ENCODE measurements around the gene FAM76B. TPM values are rescaled to one million over a fixed set of nuclear protein-coding genes. Genes with fewer than 3 reads are reported as not detected.

Gene FAM76B
- total and polyA plus RNA-seq, 2 of the 13 experiments (the other 11 are each of a cell fraction or from before 2014, with no cell fraction given) = 20.2 to 24.2 TPM

DNA sequence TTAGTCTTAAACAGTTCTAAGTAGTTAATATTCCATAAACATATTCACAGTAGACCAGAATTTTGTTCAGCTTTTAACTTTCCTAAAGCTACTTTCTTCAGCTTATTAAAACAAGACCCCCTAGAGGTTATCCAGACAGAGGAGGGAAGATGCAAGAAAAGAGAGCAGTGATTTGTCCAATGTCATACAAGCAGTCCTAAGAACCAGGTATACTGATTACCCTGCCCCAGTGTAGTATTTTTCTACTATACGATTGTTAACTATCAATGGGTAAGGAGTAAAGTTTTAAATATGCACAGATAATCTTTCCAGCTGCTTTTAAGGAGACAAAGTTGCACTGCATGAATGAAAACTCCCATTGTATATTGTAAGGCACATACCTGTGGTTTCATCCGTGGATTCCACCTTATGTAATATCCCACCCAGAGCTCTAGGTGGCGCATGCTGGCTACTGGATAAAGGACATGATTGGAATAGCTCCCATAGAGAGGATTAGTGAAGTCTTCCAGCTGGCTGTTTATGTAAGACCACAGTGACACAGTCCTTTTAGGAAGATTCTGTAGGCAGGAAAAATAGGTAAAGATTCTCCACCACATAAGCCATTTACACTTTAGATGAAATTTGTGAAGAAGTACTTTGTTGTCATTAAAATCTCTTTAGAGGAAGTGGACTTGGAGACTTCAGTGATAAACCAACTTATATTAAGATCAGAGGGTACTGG, 46.3 kb upstream of the FAM76B start (continued):
- TF ChIP-seq, protein P1, sequence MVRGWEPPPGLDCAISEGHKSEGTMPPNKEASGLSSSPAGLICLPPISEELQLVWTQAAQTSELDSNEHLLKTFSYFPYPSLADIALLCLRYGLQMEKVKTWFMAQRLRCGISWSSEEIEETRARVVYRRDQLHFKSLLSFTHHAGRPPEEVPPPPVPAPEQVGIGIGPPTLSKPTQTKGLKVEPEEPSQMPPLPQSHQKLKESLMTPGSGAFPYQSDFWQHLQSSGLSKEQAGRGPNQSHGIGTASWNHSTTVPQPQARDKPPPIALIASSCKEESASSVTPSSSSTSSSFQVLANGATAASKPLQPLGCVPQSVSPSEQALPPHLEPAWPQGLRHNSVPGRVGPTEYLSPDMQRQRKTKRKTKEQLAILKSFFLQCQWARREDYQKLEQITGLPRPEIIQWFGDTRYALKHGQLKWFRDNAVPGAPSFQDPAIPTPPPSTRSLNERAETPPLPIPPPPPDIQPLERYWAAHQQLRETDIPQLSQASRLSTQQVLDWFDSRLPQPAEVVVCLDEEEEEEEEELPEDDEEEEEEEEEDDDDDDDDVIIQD (CRISPR knock-in tag; IDR thresholded peaks at IDR 0.05; ENCODE audit: low read depth) = 0 out of 2 replicates have a peak, but pooled peaks have one; percentile 35
- TF ChIP-seq, protein P2, sequence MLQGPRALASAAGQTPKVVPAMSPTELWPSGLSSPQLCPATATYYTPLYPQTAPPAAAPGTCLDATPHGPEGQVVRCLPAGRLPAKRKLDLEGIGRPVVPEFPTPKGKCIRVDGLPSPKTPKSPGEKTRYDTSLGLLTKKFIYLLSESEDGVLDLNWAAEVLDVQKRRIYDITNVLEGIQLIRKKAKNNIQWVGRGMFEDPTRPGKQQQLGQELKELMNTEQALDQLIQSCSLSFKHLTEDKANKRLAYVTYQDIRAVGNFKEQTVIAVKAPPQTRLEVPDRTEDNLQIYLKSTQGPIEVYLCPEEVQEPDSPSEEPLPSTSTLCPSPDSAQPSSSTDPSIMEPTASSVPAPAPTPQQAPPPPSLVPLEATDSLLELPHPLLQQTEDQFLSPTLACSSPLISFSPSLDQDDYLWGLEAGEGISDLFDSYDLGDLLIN (CRISPR knock-in tag; IDR thresholded peaks at IDR 0.05; ENCODE audit: borderline replicate concordance) = no peak
- no peak for TF ChIP-seq ZNF672 (CRISPR knock-in tag; IDR thresholded peaks at IDR 0.05)
- TF ChIP-seq, protein P3, sequence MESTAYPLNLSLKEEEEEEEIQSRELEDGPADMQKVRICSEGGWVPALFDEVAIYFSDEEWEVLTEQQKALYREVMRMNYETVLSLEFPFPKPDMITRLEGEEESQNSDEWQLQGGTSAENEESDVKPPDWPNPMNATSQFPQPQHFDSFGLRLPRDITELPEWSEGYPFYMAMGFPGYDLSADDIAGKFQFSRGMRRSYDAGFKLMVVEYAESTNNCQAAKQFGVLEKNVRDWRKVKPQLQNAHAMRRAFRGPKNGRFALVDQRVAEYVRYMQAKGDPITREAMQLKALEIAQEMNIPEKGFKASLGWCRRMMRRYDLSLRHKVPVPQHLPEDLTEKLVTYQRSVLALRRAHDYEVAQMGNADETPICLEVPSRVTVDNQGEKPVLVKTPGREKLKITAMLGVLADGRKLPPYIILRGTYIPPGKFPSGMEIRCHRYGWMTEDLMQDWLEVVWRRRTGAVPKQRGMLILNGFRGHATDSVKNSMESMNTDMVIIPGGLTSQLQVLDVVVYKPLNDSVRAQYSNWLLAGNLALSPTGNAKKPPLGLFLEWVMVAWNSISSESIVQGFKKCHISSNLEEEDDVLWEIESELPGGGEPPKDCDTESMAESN (CRISPR knock-in tag; conservative IDR thresholded peaks at IDR 0.05) = no peak
- TF ChIP-seq, protein P4, sequence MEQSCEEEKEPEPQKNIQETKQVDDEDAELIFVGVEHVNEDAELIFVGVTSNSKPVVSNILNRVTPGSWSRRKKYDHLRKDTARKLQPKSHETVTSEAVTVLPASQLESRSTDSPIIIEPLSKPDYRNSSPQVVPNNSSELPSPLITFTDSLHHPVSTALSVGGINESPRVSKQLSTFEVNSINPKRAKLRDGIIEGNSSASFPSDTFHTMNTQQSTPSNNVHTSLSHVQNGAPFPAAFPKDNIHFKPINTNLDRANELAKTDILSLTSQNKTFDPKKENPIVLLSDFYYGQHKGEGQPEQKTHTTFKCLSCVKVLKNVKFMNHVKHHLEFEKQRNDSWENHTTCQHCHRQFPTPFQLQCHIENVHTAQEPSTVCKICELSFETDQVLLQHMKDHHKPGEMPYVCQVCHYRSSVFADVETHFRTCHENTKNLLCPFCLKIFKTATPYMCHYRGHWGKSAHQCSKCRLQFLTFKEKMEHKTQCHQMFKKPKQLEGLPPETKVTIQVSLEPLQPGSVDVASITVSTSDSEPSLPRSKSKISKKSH (CRISPR knock-in tag; IDR thresholded peaks at IDR 0.05; ENCODE audit: borderline replicate concordance) = no peak
- peak; percentile 95 for TF ChIP-seq STAG1 (CRISPR knock-in tag; IDR thresholded peaks at IDR 0.05)
- TF ChIP-seq, protein P5, sequence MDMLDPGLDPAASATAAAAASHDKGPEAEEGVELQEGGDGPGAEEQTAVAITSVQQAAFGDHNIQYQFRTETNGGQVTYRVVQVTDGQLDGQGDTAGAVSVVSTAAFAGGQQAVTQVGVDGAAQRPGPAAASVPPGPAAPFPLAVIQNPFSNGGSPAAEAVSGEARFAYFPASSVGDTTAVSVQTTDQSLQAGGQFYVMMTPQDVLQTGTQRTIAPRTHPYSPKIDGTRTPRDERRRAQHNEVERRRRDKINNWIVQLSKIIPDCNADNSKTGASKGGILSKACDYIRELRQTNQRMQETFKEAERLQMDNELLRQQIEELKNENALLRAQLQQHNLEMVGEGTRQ (IDR thresholded peaks at IDR 0.05; ENCODE audit: low read depth, low read length) = no peak
- TF ChIP-seq, protein P5 (CRISPR knock-in tag; IDR thresholded peaks at IDR 0.05; ENCODE audit: borderline replicate concordance) = no peak
- TF ChIP-seq PITX1 (CRISPR knock-in tag; IDR thresholded peaks at IDR 0.05) = peak; percentile 82
- no peak for TF ChIP-seq ZNF225 (CRISPR knock-in tag; IDR thresholded peaks at IDR 0.05)
- TF ChIP-seq, protein P6, sequence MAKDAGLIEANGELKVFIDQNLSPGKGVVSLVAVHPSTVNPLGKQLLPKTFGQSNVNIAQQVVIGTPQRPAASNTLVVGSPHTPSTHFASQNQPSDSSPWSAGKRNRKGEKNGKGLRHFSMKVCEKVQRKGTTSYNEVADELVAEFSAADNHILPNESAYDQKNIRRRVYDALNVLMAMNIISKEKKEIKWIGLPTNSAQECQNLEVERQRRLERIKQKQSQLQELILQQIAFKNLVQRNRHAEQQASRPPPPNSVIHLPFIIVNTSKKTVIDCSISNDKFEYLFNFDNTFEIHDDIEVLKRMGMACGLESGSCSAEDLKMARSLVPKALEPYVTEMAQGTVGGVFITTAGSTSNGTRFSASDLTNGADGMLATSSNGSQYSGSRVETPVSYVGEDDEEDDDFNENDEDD (CRISPR knock-in tag; IDR thresholded peaks at IDR 0.05; ENCODE audit: borderline replicate concordance) = no peak
- 0 out of 2 replicates have a peak, but pooled peaks have one; percentile 19 for TF ChIP-seq ERF (CRISPR knock-in tag; IDR thresholded peaks at IDR 0.05)
- TF ChIP-seq MTF2 (CRISPR knock-in tag; IDR thresholded peaks at IDR 0.05; ENCODE audit: borderline replicate concordance) = no peak
- TF ChIP-seq, protein P7, sequence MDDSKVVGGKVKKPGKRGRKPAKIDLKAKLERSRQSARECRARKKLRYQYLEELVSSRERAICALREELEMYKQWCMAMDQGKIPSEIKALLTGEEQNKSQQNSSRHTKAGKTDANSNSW (CRISPR knock-in tag; IDR thresholded peaks at IDR 0.05; ENCODE audit: borderline replicate concordance) = no peak
- no peak for TF ChIP-seq NFKBIZ (CRISPR knock-in tag; IDR thresholded peaks at IDR 0.05)
- TF ChIP-seq ZNF205 (CRISPR knock-in tag; IDR thresholded peaks at IDR 0.05) = no peak
- no peak for TF ChIP-seq ZMYM2 (CRISPR knock-in tag; IDR thresholded peaks at IDR 0.05)
- TF ChIP-seq ZBTB7A (CRISPR knock-in tag; IDR thresholded peaks at IDR 0.05) = no peak
- 0 out of 2 replicates have a peak, but pooled peaks have one; percentile 23 for TF ChIP-seq CREM (IDR thresholded peaks at IDR 0.05)
- TF ChIP-seq CREM (CRISPR knock-in tag; IDR thresholded peaks at IDR 0.05) = no peak
